Lower leg skin (tissue), 3 donors: ENCODE results near the gene RHEBL1.

Experiments
- POLR2A ChIP-seq, 2 donors: fragments of 450-650 bp; IDR thresholded peaks; one replicate each; pipeline ENCODE4 v1.6.1; 2016 to 2017; ENCODE audit warnings: antibody characterized with exemption in 2 of 2, mild to moderate bottlenecking in 1 of 2, moderate library complexity in 1 of 2
- TF ChIP-seq, protein P1 (sequence below), 3 donors: fragments of 450-650 bp; IDR thresholded peaks; one replicate each; pipeline ENCODE4 v1.5.1; 2016; ENCODE audit warnings: antibody characterized with exemption in 3 of 3, mild to moderate bottlenecking in 3 of 3, moderate library complexity in 2 of 3

DNA sequence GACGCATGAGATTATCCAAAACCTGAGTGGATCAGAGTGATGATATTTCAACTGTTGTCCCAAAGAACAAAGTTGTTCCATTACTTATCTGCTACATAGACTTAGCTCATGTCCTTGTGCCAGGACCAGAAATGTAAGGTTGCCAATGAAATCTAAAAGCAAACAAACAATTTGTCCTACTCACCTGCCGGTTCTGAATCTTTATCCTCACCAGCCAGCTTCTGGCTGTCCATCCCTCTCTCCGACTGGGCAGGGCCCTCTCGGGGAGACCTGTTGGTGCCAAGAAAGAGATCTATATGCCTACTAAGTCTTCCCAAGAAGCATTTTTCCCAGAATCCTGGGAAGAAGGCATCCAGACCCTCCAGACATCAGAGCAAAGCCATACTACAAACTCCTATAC, 14.7 kb downstream of the RHEBL1 start:
- TF ChIP-seq, protein P1, sequence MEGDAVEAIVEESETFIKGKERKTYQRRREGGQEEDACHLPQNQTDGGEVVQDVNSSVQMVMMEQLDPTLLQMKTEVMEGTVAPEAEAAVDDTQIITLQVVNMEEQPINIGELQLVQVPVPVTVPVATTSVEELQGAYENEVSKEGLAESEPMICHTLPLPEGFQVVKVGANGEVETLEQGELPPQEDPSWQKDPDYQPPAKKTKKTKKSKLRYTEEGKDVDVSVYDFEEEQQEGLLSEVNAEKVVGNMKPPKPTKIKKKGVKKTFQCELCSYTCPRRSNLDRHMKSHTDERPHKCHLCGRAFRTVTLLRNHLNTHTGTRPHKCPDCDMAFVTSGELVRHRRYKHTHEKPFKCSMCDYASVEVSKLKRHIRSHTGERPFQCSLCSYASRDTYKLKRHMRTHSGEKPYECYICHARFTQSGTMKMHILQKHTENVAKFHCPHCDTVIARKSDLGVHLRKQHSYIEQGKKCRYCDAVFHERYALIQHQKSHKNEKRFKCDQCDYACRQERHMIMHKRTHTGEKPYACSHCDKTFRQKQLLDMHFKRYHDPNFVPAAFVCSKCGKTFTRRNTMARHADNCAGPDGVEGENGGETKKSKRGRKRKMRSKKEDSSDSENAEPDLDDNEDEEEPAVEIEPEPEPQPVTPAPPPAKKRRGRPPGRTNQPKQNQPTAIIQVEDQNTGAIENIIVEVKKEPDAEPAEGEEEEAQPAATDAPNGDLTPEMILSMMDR (IDR thresholded peaks at IDR 0.05): no peak
- no peak for TF ChIP-seq POLR2A (IDR thresholded peaks at IDR 0.05)
